GM21423 (cell line): Measurements from ENCODE around the gene LASP1.
"Not testable (repeated sequence)": the region's sequence is repeated elsewhere in the genome, so short reads cannot be mapped to it uniquely, and the experiment has no call there.

ENCODE experiments used
- ATAC-seq: cut with Tn5 transposase; IDR thresholded peaks from one replicate; pipeline ENCODE4 v1.9.1; 2021; ENCODE audit warnings: mild to moderate bottlenecking, moderate library complexity; ENCODE audit not compliant: unreplicated experiment

Gene LASP1

DNA sequence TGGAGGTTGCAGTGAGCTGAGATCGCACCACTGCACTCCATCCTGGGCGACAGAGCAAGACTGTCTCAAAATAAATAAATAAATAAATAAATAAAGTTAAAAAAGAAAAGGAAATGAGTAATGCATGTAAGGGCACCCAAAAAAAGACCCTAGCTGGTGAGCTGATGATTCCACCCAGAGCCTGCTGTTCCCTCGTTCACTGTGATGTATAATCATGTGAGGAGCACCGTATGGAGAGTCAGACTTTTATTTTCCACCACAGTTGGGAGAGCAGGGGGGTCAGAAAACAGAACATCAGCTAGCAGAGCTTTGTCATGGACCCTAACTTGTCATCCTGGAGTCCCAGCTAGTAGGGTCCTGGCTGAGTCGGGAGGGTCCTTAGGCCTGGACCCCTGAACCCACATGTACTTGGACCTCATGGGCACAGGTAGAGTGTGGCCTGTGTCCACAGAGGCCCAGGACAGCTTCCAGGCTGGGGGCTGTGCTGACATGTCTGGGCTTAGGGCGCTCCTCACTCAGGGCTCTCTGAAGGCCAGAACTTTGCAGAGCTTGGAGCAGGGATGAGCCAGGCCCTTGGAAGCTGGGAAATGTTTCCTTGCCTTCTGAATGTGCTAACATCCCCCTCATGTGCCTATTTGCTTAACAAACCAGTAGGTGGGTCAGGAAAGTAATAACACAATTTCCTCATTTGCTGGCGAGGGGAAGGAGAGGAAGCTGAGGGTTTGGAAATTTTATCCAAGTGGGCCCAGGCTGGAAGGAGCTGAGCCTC lies 36.8 kb downstream of the LASP1 start:
- ATAC-seq, result no peak

GRCh38 chr17:38907930-38908675 lies 38.2 kb downstream of the LASP1 start:
- no peak for ATAC-seq

GRCh38 chr17:38908676-38909181 lies 38.9 kb downstream of the LASP1 start:
- no peak for ATAC-seq

GRCh38 chr17:38910325-38910724 lies 40.5 kb downstream of the LASP1 start:
- ATAC-seq, result no peak

DNA sequence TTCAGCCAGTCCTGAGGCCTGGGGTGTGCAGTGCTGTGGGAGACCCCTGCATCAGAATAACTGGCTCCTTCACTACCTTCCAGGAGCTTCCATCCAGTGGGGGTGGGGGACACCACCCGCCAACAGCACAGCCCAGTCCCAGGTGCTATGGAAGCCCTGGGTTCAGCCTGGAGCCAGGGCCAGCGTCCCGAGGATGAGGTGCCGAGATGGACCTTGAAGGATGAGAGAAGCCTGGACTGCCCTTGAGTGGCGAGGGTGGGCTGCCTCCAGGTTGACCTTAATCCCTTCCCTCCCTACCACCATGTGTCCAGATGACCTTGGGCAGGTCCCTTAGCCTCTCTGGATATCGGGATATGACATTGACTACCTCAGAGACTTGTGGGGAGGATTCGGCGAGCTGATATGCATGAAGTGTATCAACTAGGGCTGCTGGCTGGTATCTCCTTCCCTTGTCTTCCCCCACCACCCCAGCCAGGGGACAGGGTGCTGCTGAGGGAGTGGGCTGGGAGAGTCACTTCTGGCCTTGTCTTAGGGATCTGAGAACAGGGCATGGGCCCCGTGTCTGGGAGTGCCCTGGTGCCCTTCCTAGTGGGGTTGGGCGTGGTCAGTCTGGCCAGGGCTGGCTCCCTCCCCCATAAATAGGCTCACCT lies 41.3 kb downstream of the LASP1 start:
- ATAC-seq, result no peak

DNA sequence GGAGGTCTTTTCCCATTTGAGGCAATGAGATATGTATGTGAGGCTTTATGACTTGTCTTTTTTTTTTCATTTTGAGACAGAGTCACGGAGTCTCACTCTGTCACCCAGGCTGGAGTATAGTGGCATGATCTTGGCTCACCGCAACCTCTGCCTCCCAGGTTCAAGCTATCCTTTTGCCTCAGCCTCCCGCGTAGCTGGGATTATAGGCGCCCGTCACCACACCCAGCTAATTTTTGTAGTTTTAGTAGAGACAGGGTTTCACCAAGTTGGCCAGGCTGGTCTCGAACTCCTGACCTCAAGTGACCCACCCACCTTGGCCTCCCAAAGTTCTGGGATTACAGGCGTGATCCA lies 41.8 kb downstream of the LASP1 start:
- not testable (repeated sequence) for ATAC-seq

DNA sequence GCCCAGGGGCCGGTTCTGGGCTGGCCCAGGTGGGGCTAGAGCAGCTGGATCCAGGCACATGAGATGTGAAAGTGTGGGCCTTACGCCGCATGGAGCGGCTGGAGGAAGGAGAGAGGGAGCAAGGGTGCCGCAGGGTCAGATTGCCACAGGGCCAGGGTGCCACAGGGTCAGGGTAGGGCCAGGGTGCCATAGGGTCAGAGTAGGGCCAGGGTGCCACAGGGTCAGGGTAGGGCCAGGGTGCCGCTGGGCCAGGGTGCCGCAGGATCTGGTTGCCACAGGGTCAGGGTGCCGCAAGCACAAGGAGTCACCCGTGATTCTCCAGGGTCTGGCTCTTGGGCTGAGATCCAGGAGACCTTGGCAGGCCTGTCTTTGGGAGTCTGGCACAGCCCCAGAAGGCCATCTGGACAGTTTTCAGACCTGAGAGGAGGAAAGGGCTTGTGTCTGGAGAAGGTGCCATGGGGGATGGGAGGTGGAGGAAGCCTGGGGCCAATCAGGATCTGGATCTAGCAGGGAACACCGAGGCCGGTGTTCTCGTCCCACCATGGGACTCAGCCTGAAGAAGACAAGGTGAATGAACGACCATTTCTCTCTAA lies 42.5 kb downstream of the LASP1 start:
- ATAC-seq, result no peak

- no peak for ATAC-seq
Measured at GRCh38 chr17:38914741-38915638, 45.1 kb downstream of the LASP1 start.

GRCh38 chr17:38915639-38915995 lies 45.8 kb downstream of the LASP1 start:
- ATAC-seq, result no peak

- ATAC-seq, result no peak
Measured at GRCh38 chr17:38916771-38917170, 46.9 kb downstream of the LASP1 start.

DNA sequence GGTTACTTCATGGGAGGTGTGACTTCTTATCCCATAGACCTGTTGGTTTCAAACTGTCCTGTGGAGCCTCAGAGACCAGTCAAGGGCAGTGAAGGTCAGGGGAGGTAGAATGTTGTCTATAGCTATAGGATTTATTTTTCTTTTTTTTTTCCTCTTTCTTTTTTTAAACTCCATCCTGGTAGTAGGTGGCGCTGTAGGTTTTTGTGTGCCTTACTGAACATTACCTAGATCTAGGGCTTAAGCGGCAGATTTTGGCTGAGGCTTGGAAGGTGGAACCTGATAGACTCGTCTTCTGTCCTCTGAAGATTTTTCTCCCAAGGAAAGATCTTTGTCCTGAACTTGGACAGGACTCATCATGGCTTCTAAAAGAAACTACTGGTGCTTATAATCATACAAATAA lies 47.4 kb downstream of the LASP1 start:
- ATAC-seq, result no peak

GRCh38 chr17:38918129-38918913 lies 48.5 kb downstream of the LASP1 start:
- ATAC-seq, result no peak

GRCh38 chr17:38918916-38919315 lies 49.1 kb downstream of the LASP1 start:
- ATAC-seq, result no peak

DNA sequence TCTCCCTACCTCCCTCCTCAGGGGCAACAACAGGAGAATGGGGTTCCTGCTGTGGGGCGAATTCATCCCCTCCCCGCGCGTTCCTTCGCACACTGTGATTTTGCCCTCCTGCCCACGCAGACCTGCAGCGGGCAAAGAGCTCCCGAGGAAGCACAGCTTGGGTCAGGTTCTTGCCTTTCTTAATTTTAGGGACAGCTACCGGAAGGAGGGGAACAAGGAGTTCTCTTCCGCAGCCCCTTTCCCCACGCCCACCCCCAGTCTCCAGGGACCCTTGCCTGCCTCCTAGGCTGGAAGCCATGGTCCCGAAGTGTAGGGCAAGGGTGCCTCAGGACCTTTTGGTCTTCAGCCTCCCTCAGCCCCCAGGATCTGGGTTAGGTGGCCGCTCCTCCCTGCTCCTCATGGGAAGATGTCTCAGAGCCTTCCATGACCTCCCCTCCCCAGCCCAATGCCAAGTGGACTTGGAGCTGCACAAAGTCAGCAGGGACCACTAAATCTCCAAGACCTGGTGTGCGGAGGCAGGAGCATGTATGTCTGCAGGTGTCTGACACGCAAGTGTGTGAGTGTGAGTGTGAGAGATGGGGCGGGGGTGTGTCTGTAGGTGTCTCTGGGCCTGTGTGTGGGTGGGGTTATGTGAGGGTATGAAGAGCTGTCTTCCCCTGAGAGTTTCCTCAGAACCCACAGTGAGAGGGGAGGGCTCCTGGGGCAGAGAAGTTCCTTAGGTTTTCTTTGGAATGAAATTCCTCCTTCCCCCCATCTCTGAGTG lies 49.6 kb downstream of the LASP1 start:
- ATAC-seq, result no peak

GRCh38 chr17:38920374-38921291 lies 50.8 kb downstream of the LASP1 start:
- no peak for ATAC-seq

DNA sequence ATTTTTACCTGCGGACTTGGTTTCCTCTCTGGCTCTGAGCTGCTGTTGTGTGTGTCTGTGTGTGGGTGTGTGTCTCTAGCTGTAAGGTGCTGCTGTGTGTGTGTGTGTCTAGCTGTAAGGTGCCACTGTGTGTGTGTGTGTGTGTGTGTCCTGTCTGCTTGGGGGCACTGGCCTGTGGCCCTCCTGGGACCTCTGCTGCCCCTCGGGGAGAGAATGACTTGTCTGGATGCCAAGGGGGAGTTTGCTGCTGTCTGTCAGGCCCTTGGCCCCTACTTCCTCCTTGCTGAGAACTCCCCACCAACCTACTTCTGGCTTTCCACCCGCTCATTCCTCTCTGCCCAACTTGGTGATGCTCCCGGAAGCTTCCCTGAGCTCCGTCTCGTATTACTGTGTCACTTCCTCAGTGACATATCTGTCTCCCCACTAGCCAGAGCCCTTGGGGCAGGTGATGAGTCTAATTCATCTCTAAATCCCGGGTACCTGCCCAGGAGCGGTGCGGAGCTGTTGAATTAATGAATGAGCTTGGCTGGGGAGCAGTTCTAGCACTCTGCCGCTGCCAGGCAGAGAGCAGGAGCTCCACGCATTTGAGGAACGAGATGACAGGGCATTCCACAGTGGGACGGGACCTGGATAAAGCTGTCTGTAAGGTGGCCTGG lies 52.0 kb downstream of the LASP1 start:
- no peak for ATAC-seq

DNA sequence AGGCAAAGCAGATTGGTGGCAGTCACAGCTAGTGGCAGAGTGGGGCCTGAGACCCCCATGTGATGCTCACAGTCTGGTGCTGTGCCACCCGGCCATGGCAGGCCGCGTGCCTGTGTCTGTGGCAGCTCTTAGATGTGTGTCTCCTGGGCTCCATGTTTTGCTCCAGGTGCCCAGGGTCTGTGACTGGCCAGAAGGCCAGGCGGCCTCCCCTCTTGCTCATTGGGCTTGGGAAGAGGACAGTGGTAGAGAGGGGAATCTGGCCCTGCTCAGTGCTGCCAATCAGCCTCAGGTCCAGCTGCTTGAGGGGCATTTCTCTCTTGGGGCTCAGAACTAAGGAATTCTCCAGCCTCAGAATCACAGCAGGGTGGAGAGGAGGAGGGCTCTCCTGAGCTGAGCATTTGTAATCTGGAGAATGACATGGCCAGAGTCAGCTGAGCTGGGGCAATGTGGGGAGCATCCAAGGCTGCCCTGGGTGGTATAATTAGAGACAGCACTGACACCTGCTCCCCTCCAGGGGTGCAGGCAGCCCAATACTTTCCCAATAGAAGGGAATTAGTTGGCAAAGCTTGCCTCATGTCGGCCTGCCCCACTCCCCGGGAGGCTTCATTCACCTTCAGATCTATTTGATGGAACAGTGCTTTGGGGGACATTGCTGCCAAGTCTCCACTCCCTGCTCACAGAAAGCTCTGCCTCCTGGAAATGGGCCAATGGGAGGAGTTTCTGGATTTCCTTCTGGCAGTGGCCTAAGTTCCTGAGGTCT lies 52.9 kb downstream of the LASP1 start:
- ATAC-seq, result no peak
